Psoas muscle (tissue), 8 donors: ENCODE measurements around the gene SPRR3. TPM values are rescaled to one million over a fixed set of nuclear protein-coding genes. Genes with fewer than 3 reads are reported as not detected.

Experiments
- ATAC-seq, 4 donors: fragments of 200-7000 bp; cut with Tn5 transposase; one replicate each; pipeline ENCODE4 v1.9.1; 2020; ENCODE audit warnings: moderate library complexity in 3 of 4, mild to moderate bottlenecking in 2 of 4
- DNase-seq, 2 donors: peaks; one replicate each; pipeline ENCODE4 v3.0.0-alpha.2; 2020
- H3K27ac ChIP-seq: fragments of 200-600 bp; one replicate; pipeline ENCODE4 v1.8.0; 2022
- H3K27me3 ChIP-seq, 3 donors: fragments of 200-600 bp in 1 of 3; one replicate each; pipeline versions ENCODE4 v1.6.1 to v1.8.0; 2013 to 2022; ENCODE audit warnings: low read length in 2 of 3, mild to moderate bottlenecking in 2 of 3, moderate library complexity in 1 of 3; ENCODE audit not compliant: insufficient read depth in 3 of 3
- H3K36me3 ChIP-seq, 2 donors: fragments of 200-600 bp in 1 of 2; one replicate each; pipeline versions ENCODE4 v1.6.1 to v1.8.0; 2013 to 2022; ENCODE audit warnings: low read depth in 1 of 2, mild to moderate bottlenecking in 1 of 2, moderate library complexity in 1 of 2; ENCODE audit not compliant: insufficient read depth in 1 of 2
- H3K4me1 ChIP-seq: fragments of 200-600 bp; one replicate; pipeline ENCODE4 v1.8.0; 2022
- H3K4me3 ChIP-seq: fragments of 200-600 bp; one replicate; pipeline ENCODE4 v1.8.0; 2022; ENCODE audit warnings: mild to moderate bottlenecking
- H3K9me3 ChIP-seq: fragments of 200-600 bp; one replicate; pipeline ENCODE4 v1.8.0; 2022
- WGBS, 3 donors: extraction: QIAGEN DNeasy Blood & Tissue Kit; methylation state at CpG; one replicate each; pipeline versions ENCODE4 v1.1.6 to v1.1.7; 2013; 5-methylcytosine and 5-hydroxymethylcytosine counted together
- intact Hi-C, 2 donors: fragments of 100-400 bp; cut with DNase I; formaldehyde crosslinking; loops; one replicate each; pipeline versions ENCODE4 v1.11.0 to v1.14.2; 2022
- polyA plus RNA-seq, 3 donors: library from polyadenylated mRNA; stranded (reverse); fragments of 200-250 nt; gene quantifications; one replicate each; pipeline ENCODE4 v1.2.3, GENCODE V29; 2013
- total RNA-seq, 4 donors: library from RNA; stranded (reverse); fragmentation: NEBNext Ultra II Directional in 2 of 4; extraction: Animal tissue kit (Norgen Biotek cat#: 25700) in 2 of 4; gene quantifications; one replicate each; pipeline versions ENCODE4 v1.2.1 to v1.2.4, GENCODE V29; 2021 to 2023
- TF ChIP-seq, protein P1 (sequence below): fragments of 200-600 bp; IDR thresholded peaks from one replicate; pipeline ENCODE4 v1.8.0; 2022; ENCODE audit warnings: antibody characterized with exemption
- donor health status: healthy with polysubstance abuse.
- donor health status: DM: no; HTN: no; CAD: no; lungs with moderate emphysema.
- donor health status: Bipolar disorder and iron deficiency.
- donor health status: healthy.
- donor health status: DM: yes; HTN: yes; CAD: no.
- donor health status: DM: no; HTN: no; CAD: no.
- donor health status: DM: no; HTN: no; CAD: no.
- donor health status: DM: yes; HTN: yes; CAD: no.

Gene SPRR3
- total and polyA plus RNA-seq, 7 donors = 0.32 to 1.2 (median 0.98) TPM; not detected in 3

- intact Hi-C loops = no loop called here
- Histone ChIP-seq H3K4me1 (no peaks in the 10 kb centered on the region), H3K27me3 (no peaks in the 10 kb centered on the region), H3K9me3 (no peaks in the 10 kb centered on the region), H3K36me3 (no peaks in the 10 kb centered on the region), H3K4me3 (no peak overlapping the region), H3K27ac (no peak overlapping the region)
- DNase-seq (no peak), ATAC-seq (no peak)
- TF ChIP-seq, protein P1, sequence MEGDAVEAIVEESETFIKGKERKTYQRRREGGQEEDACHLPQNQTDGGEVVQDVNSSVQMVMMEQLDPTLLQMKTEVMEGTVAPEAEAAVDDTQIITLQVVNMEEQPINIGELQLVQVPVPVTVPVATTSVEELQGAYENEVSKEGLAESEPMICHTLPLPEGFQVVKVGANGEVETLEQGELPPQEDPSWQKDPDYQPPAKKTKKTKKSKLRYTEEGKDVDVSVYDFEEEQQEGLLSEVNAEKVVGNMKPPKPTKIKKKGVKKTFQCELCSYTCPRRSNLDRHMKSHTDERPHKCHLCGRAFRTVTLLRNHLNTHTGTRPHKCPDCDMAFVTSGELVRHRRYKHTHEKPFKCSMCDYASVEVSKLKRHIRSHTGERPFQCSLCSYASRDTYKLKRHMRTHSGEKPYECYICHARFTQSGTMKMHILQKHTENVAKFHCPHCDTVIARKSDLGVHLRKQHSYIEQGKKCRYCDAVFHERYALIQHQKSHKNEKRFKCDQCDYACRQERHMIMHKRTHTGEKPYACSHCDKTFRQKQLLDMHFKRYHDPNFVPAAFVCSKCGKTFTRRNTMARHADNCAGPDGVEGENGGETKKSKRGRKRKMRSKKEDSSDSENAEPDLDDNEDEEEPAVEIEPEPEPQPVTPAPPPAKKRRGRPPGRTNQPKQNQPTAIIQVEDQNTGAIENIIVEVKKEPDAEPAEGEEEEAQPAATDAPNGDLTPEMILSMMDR = no peak
These were observed 30.5 kb downstream of the SPRR3 start for GRCh38 chr1:153032073-153032472.

GRCh38 chr1:153032677-153033308, 31.2 kb downstream of the SPRR3 start:
- 19 to 38% (median 36%) methylated on average over 3 of the region's 3 CpGs for WGBS, 3 donors
- no peaks in the 10 kb centered on the region for H3K4me1 ChIP-seq
- intact Hi-C loops = no loop called here
- DNase-seq (no peak), ATAC-seq (no peak)
- H3K4me3 ChIP-seq = no peak overlapping the region
- no peaks in the 10 kb centered on the region for H3K9me3 ChIP-seq
- H3K27ac ChIP-seq = no peak overlapping the region
- H3K36me3 ChIP-seq = no peaks in the 10 kb centered on the region
- H3K27me3 ChIP-seq = no peaks in the 10 kb centered on the region
- TF ChIP-seq, protein P1 = no peak

- 81 to 90% (median 82%) methylated on average over 1 of the region's 1 CpG for WGBS, 3 donors
- no peak for DNase-seq
- ATAC-seq = no peak
- Histone ChIP-seq H3K27me3 (no peaks in the 10 kb centered on the region), H3K4me1 (no peaks in the 10 kb centered on the region), H3K9me3 (no peaks in the 10 kb centered on the region), H3K27ac (no peak overlapping the region), H3K4me3 (no peak overlapping the region), H3K36me3 (no peaks in the 10 kb centered on the region)
- TF ChIP-seq, protein P1 = no peak
- intact Hi-C loops = no loop called here
These were observed 33.7 kb downstream of the SPRR3 start for GRCh38 chr1:153035211-153035610.

GRCh38 chr1:153040950-153041631, 39.5 kb downstream of the SPRR3 start, which contains the start of gene SPRR2D:
SPRR2D (minus strand) TSS chr1:153041120; CDS start chr1:153040346, 774 bp downstream.
- Histone ChIP-seq H3K36me3 (no peaks in the 10 kb centered on the region), H3K27me3 (no peaks in the 10 kb centered on the region), H3K27ac (no peak within 1 kb of the TSS), H3K4me1 (no peaks in the 10 kb centered on the region), H3K4me3 (no peak within 1 kb of the TSS), H3K9me3 (no peaks in the 10 kb centered on the region)
- intact Hi-C loops = no loop called here
- TF ChIP-seq, protein P1 = no peak
- no peak for ATAC-seq
- WGBS, 3 donors = 64 to 68% (median 64%) methylated on average over 4 of the region's 4 CpGs
- no peak for DNase-seq
